NT2/D1 (cell line): ENCODE measurements around the gene AHCYL2.

Experiments used
- SUZ12 ChIP-seq: IDR thresholded peaks from 2 replicates; pipeline ENCODE4 v1.6.1; 2011; ENCODE audit not compliant: insufficient read length, insufficient read depth; ENCODE audit errors: extremely low read depth
- YY1 ChIP-seq: IDR thresholded peaks from 2 replicates; pipeline ENCODE4 v1.6.1; 2011; ENCODE audit not compliant: insufficient read length, insufficient read depth
- ZNF274 ChIP-seq: IDR thresholded peaks from 2 replicates; pipeline ENCODE4 v1.6.1; 2011; ENCODE audit warnings: mild to moderate bottlenecking, low read depth, low read length

DNA sequence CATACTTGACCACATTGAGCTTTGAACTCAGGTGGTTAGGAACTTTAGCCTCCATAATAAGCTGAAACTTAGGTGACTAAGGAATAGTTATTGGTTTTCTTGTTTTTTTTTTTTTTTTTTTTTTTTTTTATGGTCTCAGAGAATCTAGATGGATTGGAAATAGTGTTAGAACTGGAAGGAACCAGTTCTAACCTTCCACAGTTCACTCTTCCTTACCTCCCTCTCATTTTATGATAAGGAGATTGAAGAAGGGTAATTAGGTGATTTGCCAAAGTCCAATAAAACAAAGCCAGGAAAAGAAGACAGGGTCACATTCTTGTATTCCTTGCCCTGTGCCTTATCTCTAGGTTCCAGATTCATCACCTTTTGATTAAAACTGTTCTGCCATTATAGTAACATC, 137.7 kb downstream of the AHCYL2 start:
- TF ChIP-seq YY1 (no peak), ZNF274 (no peak), SUZ12 (no peak)
